GM12872 (cell line): ENCODE measurements around the gene ZNF558.

Experiments
- CTCF ChIP-seq: IDR thresholded peaks from 3 replicates; pipeline ENCODE4 v1.5.1; 2011; ENCODE audit warnings: low read depth, mild to moderate bottlenecking, low read length, moderate library complexity; ENCODE audit not compliant: insufficient read depth

The ZNF558 gene

GRCh38 chr19:8849232-8849631, 17.1 kb upstream of the ZNF558 start:
- TF ChIP-seq CTCF: no peak

- no peak for TF ChIP-seq CTCF
Observed at GRCh38 chr19:8846819-8847218, 14.7 kb upstream of the ZNF558 start.

GRCh38 chr19:8840708-8841107, 8.6 kb upstream of the ZNF558 start:
- no peak for TF ChIP-seq CTCF

GRCh38 chr19:8835877-8836276, 3.8 kb upstream of the ZNF558 start:
- TF ChIP-seq CTCF: no peak

- no peak for TF ChIP-seq CTCF
Observed at GRCh38 chr19:8835446-8835845, 3.3 kb upstream of the ZNF558 start.

- no peak for TF ChIP-seq CTCF
Observed at GRCh38 chr19:8831832-8832131, 322 bp downstream of the ZNF558 start.

GRCh38 chr19:8831373-8831772, 731 bp downstream of the ZNF558 start:
- no peak for TF ChIP-seq CTCF

- TF ChIP-seq CTCF: no peak
Observed at GRCh38 chr19:8827277-8827676, 4.8 kb downstream of the ZNF558 start.
